Activated CD4-positive, alpha-beta T cell treated with anti-CD3 and anti-CD28 coated beads, Interleukin-2, amount 10 ng/mL, durations not matched to agents 24 days and 14 days (primary cell): ENCODE measurements around the gene PLCH2. TPM values are rescaled to one million over a fixed set of nuclear protein-coding genes. Genes with fewer than 3 reads are reported as not detected.
A peak's percentile ranks its signal among the peaks of the same experiment; 100 is the strongest.
"Not testable (repeated sequence)": the region's sequence is repeated elsewhere in the genome, so short reads cannot be mapped to it uniquely, and the experiment has no call there.

Experiments
- DNase-seq: peaks from one replicate; pipeline ENCODE4 v3.0.0; 2022
- H3K27ac Mint-ChIP-seq: one replicate; pipeline ENCODE4 v1.8.0; 2022; ENCODE audit warnings: mild to moderate bottlenecking, mixed read lengths
- H3K27me3 Mint-ChIP-seq: one replicate; pipeline ENCODE4 v1.8.0; 2022; ENCODE audit warnings: mixed read lengths
- H3K36me3 Mint-ChIP-seq: one replicate; pipeline ENCODE4 v1.8.0; 2022; ENCODE audit warnings: low read depth, mild to moderate bottlenecking, mixed read lengths
- H3K4me1 Mint-ChIP-seq: one replicate; pipeline ENCODE4 v1.8.0; 2021; ENCODE audit warnings: mixed read lengths
- H3K4me3 Mint-ChIP-seq: one replicate; pipeline ENCODE4 v1.8.0; 2022; ENCODE audit warnings: mild to moderate bottlenecking, moderate library complexity, mixed read lengths
- H3K9me3 Mint-ChIP-seq: one replicate; pipeline ENCODE4 v1.8.0; 2021; ENCODE audit warnings: mixed read lengths
- intact Hi-C: fragments of 100-400 bp; cut with micrococcal nuclease; formaldehyde crosslinking; loops from one replicate; pipeline ENCODE4 v1.15.1; 2023
- total RNA-seq: library from RNA; stranded (reverse); gene quantifications from 2 replicates; pipeline ENCODE4 v1.2.3, GENCODE V29; 2022

PLCH2 gene
- total RNA-seq, 1 donor from 2014 or later = 2.8 TPM

- H3K36me3 Mint-ChIP-seq = no peaks in the 10 kb centered on the region
Observed at GRCh38 chr1:2435091-2435490, 41.0 kb upstream of the PLCH2 start.

GRCh38 chr1:2435746-2436355 lies 40.2 kb upstream of the PLCH2 start:
- no peak overlapping the region for H3K27ac Mint-ChIP-seq
- DNase-seq = no peak
- no peak overlapping the region for H3K4me3 Mint-ChIP-seq
- H3K4me1 Mint-ChIP-seq = no peaks in the 10 kb centered on the region
- H3K36me3 Mint-ChIP-seq = no peaks in the 10 kb centered on the region
- H3K9me3 Mint-ChIP-seq = no peaks in the 10 kb centered on the region
- intact Hi-C loops = no loop called here
- no peaks in the 10 kb centered on the region for H3K27me3 Mint-ChIP-seq

More at GRCh38 chr1:2435091-2435490, 41.0 kb upstream of the PLCH2 start:
- H3K4me3 Mint-ChIP-seq = no peak overlapping the region
- H3K9me3 Mint-ChIP-seq = no peaks in the 10 kb centered on the region
- DNase-seq = no peak
- no peaks in the 10 kb centered on the region for H3K4me1 Mint-ChIP-seq
- intact Hi-C loops = no loop called here
- no peaks in the 10 kb centered on the region for H3K27me3 Mint-ChIP-seq
- H3K27ac Mint-ChIP-seq = peak overlapping the region; percentile 8

GRCh38 chr1:2436876-2437275 lies 39.2 kb upstream of the PLCH2 start:
- H3K4me1 Mint-ChIP-seq = no peaks in the 10 kb centered on the region
- DNase-seq = no peak
- H3K4me3 Mint-ChIP-seq = no peak overlapping the region
- no peaks in the 10 kb centered on the region for H3K9me3 Mint-ChIP-seq
- intact Hi-C loops = no loop called here
- no peaks in the 10 kb centered on the region for H3K36me3 Mint-ChIP-seq
- H3K27ac Mint-ChIP-seq = no peak overlapping the region
- no peaks in the 10 kb centered on the region for H3K27me3 Mint-ChIP-seq

- DNase-seq = no peak
- Mint-ChIP-seq H3K27me3 (no peaks in the 10 kb centered on the region), H3K36me3 (no peaks in the 10 kb centered on the region), H3K4me1 (no peaks in the 10 kb centered on the region), H3K27ac (no peak overlapping the region), H3K9me3 (no peaks in the 10 kb centered on the region), H3K4me3 (no peak overlapping the region)
- intact Hi-C loops = no loop called here
Observed at GRCh38 chr1:2437617-2438016, 38.5 kb upstream of the PLCH2 start.

GRCh38 chr1:2438038-2438437 lies 38.1 kb upstream of the PLCH2 start:
- no peaks in the 10 kb centered on the region for H3K9me3 Mint-ChIP-seq
- H3K4me3 Mint-ChIP-seq = no peak overlapping the region
- DNase-seq = no peak
- no peak overlapping the region for H3K27ac Mint-ChIP-seq
- no peaks in the 10 kb centered on the region for H3K36me3 Mint-ChIP-seq
- H3K27me3 Mint-ChIP-seq = peaks cover 2% of the 10 kb centered on the region
- no peaks in the 10 kb centered on the region for H3K4me1 Mint-ChIP-seq
- intact Hi-C loops = no loop called here

GRCh38 chr1:2438641-2439040 lies 37.4 kb upstream of the PLCH2 start:
- Mint-ChIP-seq H3K4me3 (no peak overlapping the region), H3K27ac (no peak overlapping the region), H3K9me3 (no peaks in the 10 kb centered on the region), H3K4me1 (no peaks in the 10 kb centered on the region), H3K36me3 (no peaks in the 10 kb centered on the region), H3K27me3 (peaks cover 2% of the 10 kb centered on the region)
- no peak for DNase-seq
- intact Hi-C loops = no loop called here

GRCh38 chr1:2439369-2439768 lies 36.7 kb upstream of the PLCH2 start:
- DNase-seq = no peak
- peaks cover 4% of the 10 kb centered on the region for H3K27me3 Mint-ChIP-seq
- H3K27ac Mint-ChIP-seq = no peak overlapping the region
- H3K4me1 Mint-ChIP-seq = no peaks in the 10 kb centered on the region
- no peak overlapping the region for H3K4me3 Mint-ChIP-seq
- intact Hi-C loops = no loop called here
- H3K9me3 Mint-ChIP-seq = no peaks in the 10 kb centered on the region
- no peaks in the 10 kb centered on the region for H3K36me3 Mint-ChIP-seq

GRCh38 chr1:2440346-2440745 lies 35.7 kb upstream of the PLCH2 start:
- peak; percentile 64 for DNase-seq

GRCh38 chr1:2441746-2442145 lies 34.3 kb upstream of the PLCH2 start:
- Mint-ChIP-seq H3K27me3 (peaks cover 9% of the 10 kb centered on the region), H3K27ac (no peak overlapping the region), H3K4me1 (no peaks in the 10 kb centered on the region), H3K4me3 (no peak overlapping the region), H3K9me3 (no peaks in the 10 kb centered on the region), H3K36me3 (no peaks in the 10 kb centered on the region)
- no peak for DNase-seq
- intact Hi-C loops = no loop called here

More at GRCh38 chr1:2440346-2440745, 35.7 kb upstream of the PLCH2 start:
- H3K27me3 Mint-ChIP-seq, H3K36me3 Mint-ChIP-seq, H3K27ac Mint-ChIP-seq, intact Hi-C loops, H3K4me1 Mint-ChIP-seq, H3K9me3 Mint-ChIP-seq, H3K4me3 Mint-ChIP-seq: not testable (repeated sequence)

GRCh38 chr1:2442661-2443060 lies 33.4 kb upstream of the PLCH2 start:
- Mint-ChIP-seq H3K27ac (no peak overlapping the region), H3K4me3 (no peak overlapping the region), H3K27me3 (peaks cover 9% of the 10 kb centered on the region), H3K4me1 (no peaks in the 10 kb centered on the region), H3K9me3 (no peaks in the 10 kb centered on the region), H3K36me3 (no peaks in the 10 kb centered on the region)
- DNase-seq = no peak
- intact Hi-C loops = no loop called here

GRCh38 chr1:2443277-2444137 lies 32.6 kb upstream of the PLCH2 start:
- H3K27ac Mint-ChIP-seq = no peak overlapping the region
- intact Hi-C loops = no loop called here
- H3K4me1 Mint-ChIP-seq = no peaks in the 10 kb centered on the region
- H3K4me3 Mint-ChIP-seq = no peak overlapping the region
- peaks cover 9% of the 10 kb centered on the region for H3K27me3 Mint-ChIP-seq
- no peaks in the 10 kb centered on the region for H3K36me3 Mint-ChIP-seq
- peak; percentile 70 for DNase-seq
- no peaks in the 10 kb centered on the region for H3K9me3 Mint-ChIP-seq

GRCh38 chr1:2444138-2444591 lies 31.9 kb upstream of the PLCH2 start:
- intact Hi-C loops = no loop called here
- H3K36me3 Mint-ChIP-seq = no peaks in the 10 kb centered on the region
- H3K27ac Mint-ChIP-seq = no peak overlapping the region
- no peak for DNase-seq
- H3K9me3 Mint-ChIP-seq = no peaks in the 10 kb centered on the region
- peaks cover 9% of the 10 kb centered on the region for H3K27me3 Mint-ChIP-seq
- no peaks in the 10 kb centered on the region for H3K4me1 Mint-ChIP-seq
- H3K4me3 Mint-ChIP-seq = no peak overlapping the region

GRCh38 chr1:2445162-2445822 lies 30.8 kb upstream of the PLCH2 start:
- Mint-ChIP-seq H3K4me1 (no peaks in the 10 kb centered on the region), H3K27ac (no peak overlapping the region), H3K9me3 (no peaks in the 10 kb centered on the region), H3K4me3 (no peak overlapping the region), H3K36me3 (no peaks in the 10 kb centered on the region), H3K27me3 (peaks cover 9% of the 10 kb centered on the region)
- DNase-seq = no peak
- intact Hi-C loops = no loop called here

GRCh38 chr1:2445823-2446215 lies 30.3 kb upstream of the PLCH2 start:
- Mint-ChIP-seq H3K36me3 (no peaks in the 10 kb centered on the region), H3K9me3 (no peaks in the 10 kb centered on the region), H3K27me3 (peaks cover 9% of the 10 kb centered on the region), H3K4me1 (no peaks in the 10 kb centered on the region), H3K4me3 (no peak overlapping the region), H3K27ac (no peak overlapping the region)
- no peak for DNase-seq
- intact Hi-C loops = no loop called here
